ENCODE data around the gene HNF4A.
A peak's percentile ranks its signal among the peaks of the same experiment; 100 is the strongest.
"Not testable (repeated sequence)": the region's sequence is repeated elsewhere in the genome, so short reads cannot be mapped to it uniquely, and the experiment has no call there.

The HNF4A gene

GRCh38 chr20:44447827-44448419, 92.4 kb downstream of the HNF4A start:
- DNase-seq, result no peak

GRCh38 chr20:44448753-44449546, 93.5 kb downstream of the HNF4A start:
- DNase-seq, result peak; percentile 48

DNA sequence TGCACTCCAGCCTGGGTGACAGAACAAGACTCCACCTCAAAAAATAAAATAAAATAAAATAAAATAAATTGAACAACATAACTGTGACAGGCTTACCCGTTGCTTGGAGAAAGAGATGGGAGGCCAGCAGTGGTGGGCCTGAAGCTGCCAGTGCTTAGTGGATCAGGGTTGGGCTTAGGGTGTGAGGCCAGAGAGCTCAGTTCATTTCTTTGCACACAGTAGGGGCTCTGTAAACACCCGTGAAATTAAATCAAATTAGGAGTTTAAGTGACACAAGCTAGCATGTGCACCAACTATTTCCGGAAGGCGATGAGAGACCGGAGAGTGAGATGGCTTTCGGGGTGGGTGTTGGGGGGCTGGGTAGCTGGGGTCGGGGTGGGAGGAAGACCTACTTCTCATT, 94.4 kb downstream of the HNF4A start:
- DNase-seq, result no peak

- DNase-seq, result no peak
These were observed 94.9 kb downstream of the HNF4A start for GRCh38 chr20:44450281-44450889.

DNA sequence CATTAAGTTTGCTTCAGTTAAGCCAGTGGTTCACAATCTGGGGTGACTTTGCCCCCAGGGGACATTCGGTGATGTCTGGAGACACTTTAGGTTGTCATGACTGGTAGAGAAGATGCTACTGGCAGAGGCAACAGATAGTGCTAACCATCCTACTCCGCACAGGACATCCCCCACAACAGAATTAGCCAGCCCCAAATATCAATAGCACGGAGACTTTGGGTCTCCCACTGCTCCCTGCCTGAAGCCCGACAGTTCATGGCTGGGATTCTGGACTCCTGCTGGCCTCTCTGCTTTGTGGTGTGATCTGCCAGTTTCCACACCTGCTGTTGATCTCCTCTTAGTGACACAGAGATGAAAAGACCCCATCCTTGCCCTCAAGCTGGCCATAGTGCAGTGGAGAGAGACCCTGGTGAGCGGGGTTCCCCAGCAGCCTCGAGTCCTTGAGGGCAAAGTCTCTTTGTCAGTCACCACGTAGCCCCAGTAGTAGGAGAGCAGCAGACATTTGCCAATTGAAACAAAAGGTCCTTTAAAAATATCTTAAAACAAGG, 95.5 kb downstream of the HNF4A start:
- DNase-seq, result no peak

DNA sequence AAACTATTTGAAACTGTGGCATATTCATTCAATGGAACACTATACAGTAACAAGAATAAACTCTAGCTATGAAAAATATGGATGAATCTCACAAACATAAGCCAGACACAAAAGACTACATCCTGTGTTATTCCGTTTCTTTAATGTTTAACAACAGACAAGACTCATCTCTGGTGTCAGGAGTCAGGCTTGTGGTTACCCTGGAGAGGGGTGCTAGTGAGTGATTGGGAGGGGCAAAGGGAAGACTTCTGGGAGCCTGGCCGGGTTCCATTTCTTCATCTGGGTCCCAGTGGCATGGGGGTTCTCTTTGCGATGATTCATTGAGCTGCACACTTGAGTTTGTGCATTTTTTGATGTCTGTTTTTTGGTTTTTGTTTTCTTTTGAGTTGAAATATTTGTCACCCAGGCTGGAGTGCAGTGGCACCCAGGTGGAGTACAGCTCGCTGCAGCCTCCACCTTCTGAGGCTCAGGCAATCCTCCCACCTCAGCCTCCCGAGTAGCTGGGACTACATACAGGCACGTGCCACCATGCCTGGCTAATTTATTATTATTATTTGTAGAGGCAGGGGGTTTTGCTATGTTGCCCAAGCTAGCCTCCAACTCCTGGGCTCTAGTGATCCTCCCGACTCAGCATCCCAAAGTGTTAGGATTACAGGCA, 98.9 kb downstream of the HNF4A start:
- no peak for DNase-seq

DNA sequence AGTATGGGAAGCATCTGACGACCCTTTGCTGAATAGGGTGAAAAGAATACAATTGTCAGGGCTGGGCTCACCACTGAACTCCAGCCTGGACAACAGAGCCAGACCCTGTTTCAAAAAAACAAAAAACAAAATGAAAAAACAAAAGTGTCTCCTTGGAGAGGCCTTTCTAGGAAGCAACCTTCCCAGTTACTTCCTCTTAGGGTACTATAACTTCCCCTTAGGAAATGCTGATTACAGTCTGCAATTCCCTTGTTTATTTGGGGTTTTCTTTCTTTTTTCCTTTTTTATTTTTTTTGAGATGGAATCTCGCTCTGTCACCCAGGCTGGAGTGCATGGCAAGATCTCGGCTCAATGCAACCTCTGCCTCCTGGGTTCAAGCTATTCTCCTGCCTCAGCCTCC, 99.6 kb downstream of the HNF4A start:
- DNase-seq, result no peak

DNA sequence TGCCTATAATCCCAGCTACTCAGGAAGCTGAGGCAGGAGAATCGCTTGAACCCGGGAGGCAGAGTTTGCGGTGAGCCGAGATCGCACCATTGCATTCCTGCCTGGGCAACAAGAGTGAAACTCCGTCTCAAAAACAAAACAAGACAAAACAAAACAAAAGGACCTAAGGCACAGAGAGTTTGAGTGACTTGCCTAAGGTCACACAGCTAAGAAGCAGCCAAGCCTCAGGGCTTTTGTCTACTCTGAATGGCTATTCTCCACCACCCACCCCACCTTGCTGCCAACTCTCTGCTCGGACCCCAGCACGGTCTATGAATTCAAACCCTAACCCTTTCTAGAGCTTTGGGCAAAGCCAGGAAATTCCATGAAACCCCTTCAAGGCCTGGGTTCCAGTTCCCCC, 101.1 kb downstream of the HNF4A start:
- DNase-seq, result no peak

- DNase-seq, result no peak
These were observed 101.5 kb downstream of the HNF4A start for GRCh38 chr20:44457016-44457415.

GRCh38 chr20:44459271-44459670, 103.8 kb downstream of the HNF4A start:
- DNase-seq, result no peak

DNA sequence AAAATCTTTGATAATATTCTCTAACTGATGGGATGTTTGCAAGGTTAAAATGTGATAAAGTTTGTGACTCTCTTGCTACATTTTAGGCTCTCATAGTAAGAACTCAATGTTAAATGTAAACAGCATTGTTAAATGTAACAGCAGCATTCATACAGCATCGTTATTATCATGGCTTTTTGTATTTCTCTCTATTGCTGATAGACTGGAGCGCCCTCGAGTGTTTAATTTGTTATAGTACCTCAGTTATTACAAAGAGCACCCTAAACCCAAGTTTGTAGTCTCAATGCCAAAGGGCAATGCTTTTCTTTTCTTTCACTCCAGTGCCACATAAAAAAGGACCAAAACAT, 105.3 kb downstream of the HNF4A start:
- DNase-seq, result peak; percentile 39

DNA sequence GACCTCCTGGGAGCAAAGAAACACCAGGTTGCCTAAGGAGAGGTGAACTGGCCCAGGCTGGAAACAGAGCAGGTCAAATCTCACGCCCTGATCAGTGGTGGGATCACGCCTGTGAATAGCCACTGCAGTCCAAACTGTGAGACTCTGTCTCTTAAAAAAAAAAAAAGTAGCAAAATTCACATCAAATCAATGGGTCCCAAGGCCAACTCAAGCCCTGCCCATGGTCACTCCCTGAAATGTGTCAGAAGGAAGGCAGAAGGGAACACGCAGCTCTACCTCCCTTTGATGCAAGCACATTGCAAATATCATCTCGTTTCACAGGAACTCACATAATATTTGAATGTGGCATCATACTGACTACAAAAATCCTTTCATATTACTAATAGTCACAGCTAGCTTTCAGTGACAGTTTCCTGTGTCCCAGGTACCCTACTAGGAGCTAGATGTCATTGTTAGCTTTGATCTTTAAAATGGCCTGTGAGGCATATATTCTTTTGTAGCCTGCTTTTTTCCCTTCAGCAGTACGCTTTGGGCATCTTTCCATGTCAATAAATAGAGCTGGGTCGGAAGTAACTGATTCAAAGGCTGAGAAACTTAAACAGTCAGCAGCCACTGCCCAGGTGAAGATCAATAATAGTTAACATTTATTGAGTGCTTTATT, 105.8 kb downstream of the HNF4A start:
- DNase-seq, result no peak

GRCh38 chr20:44461803-44462174, 106.3 kb downstream of the HNF4A start:
- DNase-seq, result no peak

- no peak for DNase-seq
These were observed 108.0 kb downstream of the HNF4A start for GRCh38 chr20:44463466-44463865.

DNA sequence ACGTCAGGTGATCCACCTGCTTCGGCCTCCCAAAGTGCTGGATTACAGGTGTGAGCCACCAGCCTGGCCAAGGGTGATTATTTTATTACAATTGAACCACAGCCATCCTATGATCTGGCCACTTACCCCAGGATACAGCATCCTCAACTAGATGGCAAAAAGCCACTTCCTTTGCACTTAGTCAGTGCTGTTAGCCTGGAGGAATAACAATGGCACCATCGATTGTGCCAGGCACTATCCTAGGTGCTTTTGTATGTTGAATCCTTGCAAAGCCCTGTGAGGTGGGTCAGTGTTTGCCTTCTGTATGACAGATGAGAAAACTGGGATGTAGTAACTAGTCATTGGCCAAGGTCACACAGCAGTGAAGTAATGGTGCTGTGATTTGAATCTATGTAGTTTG, 109.0 kb downstream of the HNF4A start:
- DNase-seq, result no peak

- peak; percentile 23 for DNase-seq
These were observed 109.6 kb downstream of the HNF4A start for GRCh38 chr20:44465001-44465560.

GRCh38 chr20:44467289-44467883, 111.9 kb downstream of the HNF4A start:
- DNase-seq, result no peak

GRCh38 chr20:44468044-44468782, 112.7 kb downstream of the HNF4A start:
- DNase-seq, result no peak

- DNase-seq, result no peak
These were observed 114.8 kb downstream of the HNF4A start for GRCh38 chr20:44470327-44470726.

DNA sequence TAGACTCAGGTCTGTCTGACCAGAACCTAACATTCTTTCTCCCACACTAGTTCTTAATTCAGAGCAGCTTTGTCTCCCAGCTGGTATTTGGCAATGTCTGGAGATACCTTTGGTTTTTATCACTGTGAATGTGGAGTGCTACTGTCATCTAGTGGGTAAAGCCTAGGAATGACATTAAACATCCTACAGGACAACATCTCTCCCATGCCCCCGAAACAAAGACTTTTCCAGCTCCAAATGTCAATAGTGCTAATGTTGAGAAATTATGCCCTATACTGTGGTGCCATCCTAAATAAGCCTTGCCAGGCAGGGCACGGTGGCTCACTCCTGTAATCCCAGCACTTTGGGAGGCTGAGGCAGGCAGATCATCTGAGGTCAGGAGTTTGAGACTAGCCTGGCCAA, 116.0 kb downstream of the HNF4A start:
- no peak for DNase-seq

DNA sequence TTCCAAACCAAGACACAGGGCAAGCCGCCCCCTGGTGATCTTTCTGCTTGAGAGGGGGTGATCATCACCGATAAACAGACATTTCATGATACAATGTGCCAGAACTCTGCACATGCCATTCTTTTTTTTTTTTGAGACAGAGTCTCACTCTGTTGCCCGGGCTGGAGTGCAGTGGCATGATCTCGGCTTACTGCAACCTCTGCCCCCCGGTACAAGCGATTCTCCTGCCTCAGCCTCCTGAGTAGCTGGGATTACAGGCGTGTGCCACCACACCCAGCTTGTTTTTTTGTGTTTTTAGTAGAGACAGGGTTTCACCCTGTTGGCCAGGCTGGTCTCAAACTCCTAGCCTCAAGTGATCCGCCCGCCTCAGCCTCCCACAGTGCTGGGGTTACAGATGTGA, 116.8 kb downstream of the HNF4A start:
- DNase-seq, result not testable (repeated sequence)

- no peak for DNase-seq
These were observed 119.8 kb downstream of the HNF4A start for GRCh38 chr20:44475372-44475693.

All from RPMI8226 (cell line).